ENCODE results near the gene PCDHGA7. TPM values are rescaled to one million over a fixed set of nuclear protein-coding genes. Genes with fewer than 3 reads are reported as not detected.

PCDHGA7 gene
- total RNA-seq, 1 experiment from 2014 or later: 0.18 TPM

GRCh38 chr5:141349917-141350619, 32.5 kb upstream of the PCDHGA7 start, which contains the start of gene PCDHGB1:
PCDHGB1 (plus strand) TSS chr5:141350099; CDS start chr5:141350261, 162 bp downstream.
- peak within 1 kb of the TSS; percentile 5; the same call in 1 of the 2 replicates for H3K27ac ChIP-seq (ENCODE audit: low read length)
- ATAC-seq (peak; percentile 97), DNase-seq (ENCODE audit: low read depth, low spot score) (no peak)
- H3K9me3 ChIP-seq (ENCODE audit: control insufficient read depth, insufficient read depth, low read depth, low read length): no peaks in the 10 kb centered on the region
- H3K4me3 ChIP-seq (ENCODE audit: low read depth in 2 of 2, low read length in 2 of 2): peak within 1 kb of the TSS; percentile 51 to 68
- intact Hi-C loops (cut with micrococcal nuclease; ENCODE audit: unreplicated experiment): loop anchor here (10.0 kb wide), 1 partner anchor 175 kb away; no protein-coding TSS in a partner anchor
- in situ Hi-C loops (cut with HindIII; ENCODE audit: low pct_unique_long_range_greater_than_20kb, low sequenced_read_pairs): loop anchor here (25.0 kb wide), 1 partner anchor 163 kb away; the partner anchor contains the start of genes PCDHB10, PCDHB11, PCDHB16 and PCDHB8
- ChIA-PET POLR2A (no interaction called here), CTCF (interaction anchor here (0.6 to 1.8 kb wide), 8 partner anchors 14 to 213 kb away, joined by 3 to 10 read pairs (median 4); partner anchors contain the start of genes PCDHB14, PCDHGA10, PCDHGA5 and PCDHGB7)
- TF ChIP-seq REST (IDR thresholded peaks at IDR 0.05; ENCODE audit: insufficient read depth in 1 of 2, low read depth in 2 of 2, low read length in 1 of 2): 0 out of 4 replicates have a peak, but pooled peaks of 1 of the 2 experiments have one; percentile 13
- no peak for TF ChIP-seq TCF7L2 (IDR thresholded peaks at IDR 0.05; ENCODE audit: low read depth, low read length)
- TF ChIP-seq SIN3A (IDR thresholded peaks at IDR 0.05; ENCODE audit: borderline replicate concordance, insufficient read depth, low read depth, low read length): no peak
- TF ChIP-seq POLR2AphosphoS5 (IDR thresholded peaks at IDR 0.05; ENCODE audit: low read depth, low read length): no peak
- TF ChIP-seq CTCF (IDR thresholded peaks at IDR 0.05): peak; percentile 81
- H3K4me1 ChIP-seq (ENCODE audit: control insufficient read depth, insufficient read depth, low read length): no peaks in the 10 kb centered on the region
- BruUV-seq (replicated peaks): no TSS peak
- H3K27me3 ChIP-seq (ENCODE audit: control insufficient read depth, insufficient read depth, low read length): no peaks in the 10 kb centered on the region; the same call in 1 of the 2 replicates
- no peaks in the 10 kb centered on the region for H3K36me3 ChIP-seq (ENCODE audit: control insufficient read depth, insufficient read depth, low read length)

GRCh38 chr5:141351591-141351990, 31.0 kb upstream of the PCDHGA7 start:
- in situ Hi-C loops (cut with HindIII; ENCODE audit: low pct_unique_long_range_greater_than_20kb, low sequenced_read_pairs): no loop called here
- intact Hi-C loops (cut with micrococcal nuclease; ENCODE audit: unreplicated experiment): loop anchor here (10.0 kb wide), 1 partner anchor 173 kb away; no protein-coding TSS in a partner anchor

More at GRCh38 chr5:141351591-141351990, 31.0 kb upstream of the PCDHGA7 start:
- POLR2A ChIA-PET: no interaction called here
- Histone ChIP-seq H3K27me3 (ENCODE audit: control insufficient read depth, insufficient read depth, low read length) (no peaks in the 10 kb centered on the region; the same call in 1 of the 2 replicates), H3K27ac (ENCODE audit: low read length) (no peak overlapping the region), H3K9me3 (ENCODE audit: control insufficient read depth, insufficient read depth, low read depth, low read length) (no peaks in the 10 kb centered on the region), H3K36me3 (ENCODE audit: control insufficient read depth, insufficient read depth, low read length) (no peaks in the 10 kb centered on the region), H3K4me1 (ENCODE audit: control insufficient read depth, insufficient read depth, low read length) (no peaks in the 10 kb centered on the region), H3K4me3 (ENCODE audit: low read depth in 2 of 2, low read length in 2 of 2) (no peak overlapping the region)
- CTCF ChIA-PET: no interaction called here
- no peak for ATAC-seq
- no TSS peak for BruUV-seq (replicated peaks)
- no peak for TF ChIP-seq SIN3A (IDR thresholded peaks at IDR 0.05; ENCODE audit: borderline replicate concordance, insufficient read depth, low read depth, low read length)
- TF ChIP-seq CTCF (IDR thresholded peaks at IDR 0.05): no peak
- TF ChIP-seq REST (IDR thresholded peaks at IDR 0.05; ENCODE audit: insufficient read depth in 1 of 2, low read depth in 2 of 2, low read length in 1 of 2): no peak
- TF ChIP-seq TCF7L2 (IDR thresholded peaks at IDR 0.05; ENCODE audit: low read depth, low read length): no peak
- no peak for TF ChIP-seq POLR2AphosphoS5 (IDR thresholded peaks at IDR 0.05; ENCODE audit: low read depth, low read length)
- no peak for DNase-seq (ENCODE audit: low read depth, low spot score)
